NT2/D1 (cell line): ENCODE data around the gene TGFB1I1.

Source experiments
- DNase-seq: peaks from one replicate; pipeline ENCODE4 v3.0.0-alpha.2; 2011; ENCODE audit warnings: low read depth, low spot score
- H3K27me3 ChIP-seq: 2 replicates; pipeline ENCODE4 v1.6.0; 2011; ENCODE audit warnings: mild to moderate bottlenecking; ENCODE audit not compliant: insufficient read length, insufficient read depth
- H3K36me3 ChIP-seq: 2 replicates; pipeline ENCODE4 v1.6.1; 2011; ENCODE audit warnings: mild to moderate bottlenecking, low read length, mixed read lengths; ENCODE audit not compliant: insufficient read depth, insufficient read length
- H3K4me1 ChIP-seq: 2 replicates; pipeline ENCODE4 v1.5.1; 2011; ENCODE audit not compliant: insufficient read depth, insufficient read length
- H3K4me3 ChIP-seq: 2 replicates; pipeline ENCODE4 v1.5.1; 2011; ENCODE audit warnings: low read depth; ENCODE audit not compliant: insufficient read length
- H3K9ac ChIP-seq: 2 replicates; pipeline ENCODE4 v1.6.0; 2011; ENCODE audit warnings: low read depth; ENCODE audit not compliant: insufficient read length
- H3K9me3 ChIP-seq: 2 replicates; pipeline ENCODE4 v1.5.1; 2011; ENCODE audit warnings: mild to moderate bottlenecking, low read length; ENCODE audit not compliant: insufficient read depth
- SUZ12 ChIP-seq: IDR thresholded peaks from 2 replicates; pipeline ENCODE4 v1.6.1; 2011; ENCODE audit not compliant: insufficient read length, insufficient read depth; ENCODE audit errors: extremely low read depth
- YY1 ChIP-seq: IDR thresholded peaks from 2 replicates; pipeline ENCODE4 v1.6.1; 2011; ENCODE audit not compliant: insufficient read length, insufficient read depth
- ZNF274 ChIP-seq: IDR thresholded peaks from 2 replicates; pipeline ENCODE4 v1.6.1; 2011; ENCODE audit warnings: mild to moderate bottlenecking, low read depth, low read length

TGFB1I1 gene

DNA sequence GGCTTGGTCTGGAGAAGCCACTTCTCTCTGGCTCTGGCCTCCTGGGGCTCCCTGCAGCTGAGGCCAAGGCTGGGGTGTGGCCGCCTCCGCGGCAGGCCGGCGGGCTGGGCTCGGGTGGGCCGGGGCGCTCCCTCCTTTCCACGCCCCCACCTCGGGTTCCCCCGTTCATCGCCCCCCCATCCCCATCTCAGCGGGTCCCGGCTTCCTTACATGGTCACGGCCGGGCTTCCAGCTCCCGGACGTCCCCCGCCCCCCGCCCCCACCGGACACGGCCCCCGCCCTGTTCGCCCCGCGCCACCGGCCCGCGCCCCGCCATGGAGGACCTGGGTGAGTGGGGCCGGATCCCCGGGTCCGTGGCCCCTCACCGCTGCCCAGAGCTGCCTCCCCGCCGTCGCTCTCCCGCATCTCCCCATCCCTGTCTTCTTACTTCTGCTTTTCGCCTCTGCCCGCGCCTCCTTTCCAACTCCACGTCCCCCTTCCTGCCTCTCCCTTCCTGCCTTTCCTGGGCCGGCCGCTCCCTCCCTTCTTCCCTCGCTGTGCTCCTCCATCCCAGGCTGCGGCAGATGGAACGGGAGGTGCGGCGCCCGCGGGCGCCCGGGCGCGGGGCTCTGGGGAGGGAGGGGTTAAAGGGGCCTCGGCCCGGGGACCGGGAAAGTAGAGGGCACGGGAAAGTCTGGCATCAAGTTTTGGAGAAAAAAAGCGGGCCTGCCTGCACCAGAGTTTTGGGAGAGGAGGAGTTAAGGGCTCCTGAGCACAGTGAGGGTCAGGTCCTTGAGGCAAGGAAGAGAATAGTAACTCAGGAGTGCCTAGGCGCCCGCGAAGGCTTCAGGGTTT is at the start of gene TGFB1I1:
Gene TGFB1I1, plus strand, starts transcription at position 278 of the 834 bp plus-strand sequence. Its CDS starts 37 bp downstream, at position 315.
- Histone ChIP-seq H3K4me1 (peaks cover 12% of the 10 kb centered on the region), H3K36me3 (peaks cover 31% of the 10 kb centered on the region), H3K9me3 (no peaks in the 10 kb centered on the region; the same call in 1 of the 2 replicates), H3K27me3 (peaks cover 34% of the 10 kb centered on the region), H3K4me3 (peak within 1 kb of the TSS; percentile 59), H3K9ac (peak within 1 kb of the TSS; percentile 76)
- no peak for TF ChIP-seq YY1
- no peak for TF ChIP-seq ZNF274
- TF ChIP-seq SUZ12 = no peak
- no peak for DNase-seq

DNA sequence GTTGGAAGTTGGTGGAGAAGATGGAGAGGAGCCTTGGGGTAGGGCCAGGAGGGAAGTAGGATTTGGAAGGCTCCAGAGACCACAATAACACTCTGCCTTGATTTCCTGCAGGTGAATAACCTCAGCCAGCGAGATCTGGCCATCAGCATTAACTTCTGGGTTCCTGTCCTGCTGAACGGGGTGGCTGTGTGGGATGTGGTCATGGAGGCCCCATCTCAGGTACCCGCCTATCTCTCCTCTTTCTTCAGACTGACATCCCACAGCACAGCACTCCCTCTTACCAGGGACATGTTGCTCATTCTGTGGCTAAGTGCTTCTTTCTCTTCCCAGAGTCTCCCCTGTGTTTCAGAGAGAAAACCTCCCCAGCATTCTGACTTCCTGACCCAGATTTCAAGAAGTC is 48.7 kb upstream of the TGFB1I1 start:
- no peak overlapping the region for H3K9ac ChIP-seq
- DNase-seq = no peak
- H3K4me3 ChIP-seq = no peak overlapping the region
- no peaks in the 10 kb centered on the region for H3K4me1 ChIP-seq
- no peak for TF ChIP-seq SUZ12
- H3K36me3 ChIP-seq = no peaks in the 10 kb centered on the region
- peaks cover 5% of the 10 kb centered on the region; the same call in 1 of the 2 replicates for H3K9me3 ChIP-seq
- H3K27me3 ChIP-seq = no peaks in the 10 kb centered on the region

- peaks cover 5% of the 10 kb centered on the region; the same call in 1 of the 2 replicates for H3K9me3 ChIP-seq
- DNase-seq = no peak
- no peak overlapping the region for H3K4me3 ChIP-seq
- H3K4me1 ChIP-seq = no peaks in the 10 kb centered on the region
- H3K36me3 ChIP-seq = no peaks in the 10 kb centered on the region
- no peaks in the 10 kb centered on the region for H3K27me3 ChIP-seq
- TF ChIP-seq YY1 (no peak), SUZ12 (no peak), ZNF274 (no peak)
- H3K9ac ChIP-seq = no peak overlapping the region
These were observed 48.2 kb upstream of the TGFB1I1 start for GRCh38 chr16:31423801-31424200.

GRCh38 chr16:31427441-31428278 is 44.3 kb upstream of the TGFB1I1 start:
- DNase-seq = peak; percentile 18
- H3K36me3 ChIP-seq = no peaks in the 10 kb centered on the region
- no peak overlapping the region for H3K4me3 ChIP-seq
- no peak overlapping the region for H3K9ac ChIP-seq
- no peaks in the 10 kb centered on the region for H3K4me1 ChIP-seq
- H3K27me3 ChIP-seq = no peaks in the 10 kb centered on the region
- no peaks in the 10 kb centered on the region for H3K9me3 ChIP-seq
- TF ChIP-seq YY1 (no peak), SUZ12 (no peak), ZNF274 (no peak)

GRCh38 chr16:31428279-31428597 is 43.7 kb upstream of the TGFB1I1 start, which contains the start of gene COX6A2:
Gene COX6A2, minus strand, starts transcription at chr16:31428360. Its CDS starts 35 bp downstream, at chr16:31428325.
- H3K4me3 ChIP-seq = no peak within 1 kb of the TSS
- no peaks in the 10 kb centered on the region for H3K9me3 ChIP-seq
- no peak for DNase-seq

GRCh38 chr16:31428638-31429247 is 43.2 kb upstream of the TGFB1I1 start:
- H3K9ac ChIP-seq = no peak overlapping the region
- no peaks in the 10 kb centered on the region for H3K27me3 ChIP-seq
- H3K9me3 ChIP-seq = no peaks in the 10 kb centered on the region
- TF ChIP-seq ZNF274 = no peak
- H3K4me3 ChIP-seq = no peak overlapping the region
- H3K4me1 ChIP-seq = no peaks in the 10 kb centered on the region
- H3K36me3 ChIP-seq = no peaks in the 10 kb centered on the region
- DNase-seq = no peak

More at GRCh38 chr16:31428279-31428597, 43.7 kb upstream of the TGFB1I1 start, which contains the start of gene COX6A2:
- TF ChIP-seq ZNF274 (no peak), YY1 (no peak), SUZ12 (no peak)
- no peaks in the 10 kb centered on the region for H3K27me3 ChIP-seq
- H3K36me3 ChIP-seq = no peaks in the 10 kb centered on the region
- H3K4me1 ChIP-seq = no peaks in the 10 kb centered on the region
- H3K9ac ChIP-seq = no peak within 1 kb of the TSS

DNA sequence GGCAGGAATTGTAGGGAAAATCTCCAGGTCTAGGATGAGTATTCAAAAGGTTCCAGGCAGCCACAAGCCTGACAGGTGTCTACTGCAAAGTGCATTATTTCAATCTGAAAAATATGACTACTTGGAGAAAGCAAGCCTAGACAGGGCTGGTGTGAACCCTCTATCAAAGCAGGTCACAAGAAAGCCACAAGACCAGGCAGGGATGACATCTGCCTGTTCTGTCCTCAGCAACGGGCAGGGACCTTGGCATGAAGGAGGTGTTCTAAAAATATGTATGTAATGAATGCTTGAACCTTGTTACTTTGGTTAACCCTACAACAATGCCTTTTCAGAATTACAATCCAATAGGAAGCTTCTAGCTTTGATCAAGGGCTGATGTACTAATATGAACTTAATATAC is 42.6 kb upstream of the TGFB1I1 start:
- Histone ChIP-seq H3K9me3 (no peaks in the 10 kb centered on the region), H3K4me3 (no peak overlapping the region), H3K9ac (no peak overlapping the region), H3K27me3 (no peaks in the 10 kb centered on the region), H3K4me1 (no peaks in the 10 kb centered on the region), H3K36me3 (no peaks in the 10 kb centered on the region)
- no peak for DNase-seq
- TF ChIP-seq YY1 (no peak), SUZ12 (no peak), ZNF274 (no peak)
